Right lobe of liver (tissue), 4 donors: Measurements from ENCODE around the gene ZDHHC14.

Experiments
- CTCF ChIP-seq, 4 donors: fragments of 200-600 bp in 3 of 4; fragments of 450-650 bp in 1 of 4; IDR thresholded peaks; one replicate each; pipeline versions ENCODE4 v1.5.1 to v1.8.0; 2016 to 2022; ENCODE audit warnings: antibody characterized with exemption in 4 of 4, mild to moderate bottlenecking in 2 of 4
- POLR2A ChIP-seq: fragments of 450-650 bp; IDR thresholded peaks from one replicate; pipeline ENCODE4 v1.6.1; 2017; ENCODE audit warnings: antibody characterized with exemption, mild to moderate bottlenecking
- donor health status: DM: no; HTN: no; CAD: no.
- donor health status: DM: no; HTN: no; CAD: no.
- donor health status: DM: no; HTN: yes; CAD: no.

- TF ChIP-seq CTCF (IDR thresholded peaks at IDR 0.05) (no peak), POLR2A (no peak)
These were observed 12.8 kb downstream of the ZDHHC14 start for GRCh38 chr6:157393669-157394327.
